AG04449 (cell line): ENCODE measurements around the gene HBEGF.

ENCODE experiments used
- CTCF ChIA-PET: fragments of 350-600 bp; formaldehyde crosslinking; extraction: SDS; loops from one replicate; lab custom pipeline; 2021; ENCODE audit warnings: antibody characterized with exemption; lab: Yijun Ruan, JAX
- POLR2A ChIA-PET: fragments of 400-600, 350-600 bp; formaldehyde crosslinking; extraction: SDS; loops from one replicate; lab custom pipeline; 2020; ENCODE audit warnings: antibody characterized with exemption, inconsistent platforms; lab: Yijun Ruan, JAX
- DNase-seq: peaks from one replicate; pipeline ENCODE4 v3.0.0-alpha.2; 2010; ENCODE audit warnings: low read depth, low spot score
- H3K4me3 ChIP-seq: 2 replicates; pipeline ENCODE4 v1.5.1; 2011; ENCODE audit warnings: low read depth, mild to moderate bottlenecking, control low read depth, low read length
- CTCF ChIP-seq: IDR thresholded peaks from one replicate; pipeline ENCODE4 v1.5.1; 2011; ENCODE audit warnings: mild to moderate bottlenecking, moderate library complexity, low read length, control low read depth, inconsistent platforms; ENCODE audit not compliant: insufficient read depth; ENCODE audit errors: missing control alignments

The HBEGF gene

GRCh38 chr5:140292212-140293036 is 54.0 kb downstream of the HBEGF start:
- ChIA-PET POLR2A (interaction anchor here (0.8 to 1.7 kb wide), 2 partner anchors 53 to 54 kb away, joined by 3 to 6 read pairs; partner anchors contain the start of gene HBEGF), CTCF (interaction anchor here (0.7 to 2.9 kb wide), 7 partner anchors 10 to 66 kb away, joined by 3 to 16 read pairs (median 4); no protein-coding TSS in a partner anchor)
- TF ChIP-seq CTCF = no peak
- no peak overlapping the region for H3K4me3 ChIP-seq
- no peak for DNase-seq

GRCh38 chr5:140287801-140288521 is 58.4 kb downstream of the HBEGF start:
- TF ChIP-seq CTCF = no peak
- ChIA-PET POLR2A (no interaction called here), CTCF (interaction anchor here (0.6 to 2.9 kb wide), 5 partner anchors 10 to 74 kb away, joined by 3 to 12 read pairs (median 3); partner anchors contain the start of gene HBEGF)

GRCh38 chr5:140286424-140286823 is 60.0 kb downstream of the HBEGF start:
- no peak for TF ChIP-seq CTCF
- POLR2A ChIA-PET = no interaction called here
- DNase-seq = no peak
- H3K4me3 ChIP-seq = no peak overlapping the region
- CTCF ChIA-PET = interaction anchor here (2.9 kb wide), 1 partner anchor 66 kb away, joined by 12 read pairs; no protein-coding TSS in a partner anchor

More at GRCh38 chr5:140287801-140288521, 58.4 kb downstream of the HBEGF start:
- H3K4me3 ChIP-seq = no peak overlapping the region
- no peak for DNase-seq

- DNase-seq = no peak
- POLR2A ChIA-PET = no interaction called here
- CTCF ChIA-PET = interaction anchor here (1.4 to 4.9 kb wide), 2 partner anchors 10 to 68 kb away, joined by 3 to 25 read pairs; no protein-coding TSS in a partner anchor
- H3K4me3 ChIP-seq = no peak overlapping the region
- no peak for TF ChIP-seq CTCF
These were observed 62.4 kb downstream of the HBEGF start for GRCh38 chr5:140284013-140284412.
